Activated CD4-positive, alpha-beta T cell treated with anti-CD3 and anti-CD28 coated beads for 36 hours (primary cell): ENCODE measurements around the gene ZIC5. TPM values are rescaled to one million over a fixed set of nuclear protein-coding genes. Genes with fewer than 3 reads are reported as not detected.

Experiments used
- ATAC-seq: fragments of 200-7000 bp; cut with Tn5 transposase; one replicate; pipeline ENCODE4 v1.10.0; 2021; ENCODE audit warnings: mild to moderate bottlenecking, moderate library complexity
- CTCF ChIA-PET: fragments of 350-600 bp; sonication (Branson Sonifier 250); formaldehyde crosslinking; loops from one replicate; lab custom pipeline; 2021; ENCODE audit warnings: antibody characterized with exemption; lab: Charles Lee
- POLR2A ChIA-PET: fragments of 350-600 bp; sonication (Branson Sonifier 250); formaldehyde crosslinking; loops from one replicate; lab custom pipeline; 2021; ENCODE audit warnings: antibody characterized with exemption, inconsistent platforms; lab: Charles Lee
- DNase-seq: peaks from one replicate; pipeline ENCODE4 v3.0.0-alpha.2; 2020
- H3K27ac Mint-ChIP-seq: one replicate; pipeline ENCODE4 v1.8.0; 2021; ENCODE audit warnings: mixed read lengths
- H3K27me3 Mint-ChIP-seq: one replicate; pipeline ENCODE4 v1.8.0; 2021; ENCODE audit warnings: mixed read lengths
- H3K36me3 Mint-ChIP-seq: one replicate; pipeline ENCODE4 v1.8.0; 2021; ENCODE audit warnings: low read depth, mixed read lengths
- H3K4me1 Mint-ChIP-seq: one replicate; pipeline ENCODE4 v1.8.0; 2021; ENCODE audit warnings: mixed read lengths
- H3K4me3 Mint-ChIP-seq: one replicate; pipeline ENCODE4 v1.8.0; 2021; ENCODE audit warnings: mild to moderate bottlenecking, moderate library complexity, mixed read lengths
- H3K9me3 Mint-ChIP-seq: one replicate; pipeline ENCODE4 v1.8.0; 2021; ENCODE audit warnings: low read depth, mixed read lengths
- intact Hi-C, 2 experiments: fragments of 100-400 bp; cut with DNase I in 1 of 2; cut with micrococcal nuclease in 1 of 2; formaldehyde crosslinking; loops; one replicate each; pipeline versions ENCODE4 v1.14.2 to v1.15.1; 2022 to 2024; cut with DNase I, micrococcal nuclease
- total RNA-seq, 2 experiments: library from RNA; stranded (reverse); gene quantifications; one replicate each; pipeline ENCODE4 v1.2.3, GENCODE V29; 2021

Gene ZIC5
- total RNA-seq, 2 experiments from 2014 or later: not detected

GRCh38 chr13:99992949-99993351 lies 21.4 kb upstream of the ZIC5 start:
- CTCF ChIA-PET: interaction anchor here (0.6 to 1.1 kb wide), 4 partner anchors 11 to 522 kb away, joined by 3 to 5 read pairs (median 4); partner anchors contain the start of gene ZIC2
- Mint-ChIP-seq H3K9me3 (peaks cover 2% of the 10 kb centered on the region), H3K36me3 (peaks cover 2% of the 10 kb centered on the region), H3K4me3 (no peak overlapping the region), H3K4me1 (peaks cover 30% of the 10 kb centered on the region), H3K27ac (no peak overlapping the region), H3K27me3 (peaks cover 81% of the 10 kb centered on the region)
- no peak for ATAC-seq
- intact Hi-C loops: loop anchor here (2.0 to 5.0 kb wide), 4 partner anchors 14 to 519 kb away; no protein-coding TSS in a partner anchor
- no peak for DNase-seq
- POLR2A ChIA-PET: no interaction called here

- H3K4me3 Mint-ChIP-seq: no peak overlapping the region
Observed at GRCh38 chr13:99991828-99992775, 20.5 kb upstream of the ZIC5 start.

GRCh38 chr13:99991013-99991827 lies 19.7 kb upstream of the ZIC5 start:
- DNase-seq: no peak
- H3K9me3 Mint-ChIP-seq: peaks cover 2% of the 10 kb centered on the region
- peaks cover 89% of the 10 kb centered on the region for H3K27me3 Mint-ChIP-seq
- H3K36me3 Mint-ChIP-seq: no peaks in the 10 kb centered on the region
- H3K4me1 Mint-ChIP-seq: peaks cover 26% of the 10 kb centered on the region
- no peak overlapping the region for H3K4me3 Mint-ChIP-seq
- intact Hi-C loops: loop anchor here (2.0 to 5.0 kb wide), 4 partner anchors 14 to 521 kb away; no protein-coding TSS in a partner anchor
- POLR2A ChIA-PET: no interaction called here
- CTCF ChIA-PET: interaction anchor here (0.8 to 1.3 kb wide), 2 partner anchors 9 to 524 kb away, joined by 3 read pairs; no protein-coding TSS in a partner anchor
- no peak overlapping the region for H3K27ac Mint-ChIP-seq
- ATAC-seq: peak; percentile 24

More at GRCh38 chr13:99991828-99992775, 20.5 kb upstream of the ZIC5 start:
- DNase-seq (no peak), ATAC-seq (no peak)
- ChIA-PET POLR2A (no interaction called here), CTCF (interaction anchor here (0.6 to 1.3 kb wide), 8 partner anchors 10 to 558 kb away, joined by 3 to 5 read pairs (median 4); partner anchors contain the start of genes CLYBL and ZIC2)
- Mint-ChIP-seq H3K4me1 (peaks cover 30% of the 10 kb centered on the region), H3K27me3 (peaks cover 90% of the 10 kb centered on the region), H3K9me3 (peaks cover 2% of the 10 kb centered on the region), H3K27ac (no peak overlapping the region), H3K36me3 (peaks cover 2% of the 10 kb centered on the region)
- intact Hi-C loops: loop anchor here (2.0 to 5.0 kb wide), 5 partner anchors 13 to 520 kb away; no protein-coding TSS in a partner anchor

- Mint-ChIP-seq H3K36me3 (no peaks in the 10 kb centered on the region), H3K4me3 (peak overlapping the region; percentile 6), H3K4me1 (peaks cover 27% of the 10 kb centered on the region), H3K9me3 (peaks cover under 1% of the 10 kb centered on the region), H3K27me3 (peaks cover 86% of the 10 kb centered on the region), H3K27ac (no peak overlapping the region)
- DNase-seq: peak; percentile 31
- POLR2A ChIA-PET: no interaction called here
- CTCF ChIA-PET: interaction anchor here (0.8 to 0.9 kb wide), 2 partner anchors 31 to 334 kb away, joined by 3 to 4 read pairs; no protein-coding TSS in a partner anchor
- peak; percentile 73 for ATAC-seq
- intact Hi-C loops: loop anchor here (2.0 to 5.0 kb wide), 4 partner anchors 14 to 522 kb away; no protein-coding TSS in a partner anchor
Observed at GRCh38 chr13:99990126-99990977, 18.8 kb upstream of the ZIC5 start.

GRCh38 chr13:99989276-99990125 lies 17.9 kb upstream of the ZIC5 start:
- Mint-ChIP-seq H3K9me3 (no peaks in the 10 kb centered on the region), H3K4me3 (no peak overlapping the region), H3K27ac (no peak overlapping the region), H3K36me3 (no peaks in the 10 kb centered on the region), H3K27me3 (peaks cover 83% of the 10 kb centered on the region), H3K4me1 (peaks cover 28% of the 10 kb centered on the region)
- ATAC-seq: no peak
- ChIA-PET POLR2A (no interaction called here), CTCF (interaction anchor here (0.8 to 0.9 kb wide), 2 partner anchors 30 to 333 kb away, joined by 3 to 4 read pairs; no protein-coding TSS in a partner anchor)
- intact Hi-C loops: loop anchor here (2.0 to 10.0 kb wide), 7 partner anchors 13 to 525 kb away; no protein-coding TSS in a partner anchor
- peak; percentile 15 for DNase-seq

GRCh38 chr13:99988529-99989275 lies 17.1 kb upstream of the ZIC5 start:
- intact Hi-C loops: loop anchor here in 1 of 2 experiments (10.0 kb wide), 3 partner anchors 94 to 526 kb away; no protein-coding TSS in a partner anchor
- ChIA-PET CTCF (no interaction called here), POLR2A (no interaction called here)
- Mint-ChIP-seq H3K4me1 (peaks cover 35% of the 10 kb centered on the region), H3K36me3 (no peaks in the 10 kb centered on the region), H3K9me3 (no peaks in the 10 kb centered on the region), H3K4me3 (no peak overlapping the region), H3K27me3 (peaks cover 85% of the 10 kb centered on the region), H3K27ac (no peak overlapping the region)
- ATAC-seq (no peak), DNase-seq (peak; percentile 30)

- ATAC-seq (no peak), DNase-seq (no peak)
- Mint-ChIP-seq H3K27me3 (peaks cover 86% of the 10 kb centered on the region), H3K27ac (no peak overlapping the region), H3K4me1 (peaks cover 38% of the 10 kb centered on the region), H3K9me3 (no peaks in the 10 kb centered on the region), H3K4me3 (no peak overlapping the region), H3K36me3 (no peaks in the 10 kb centered on the region)
- ChIA-PET POLR2A (no interaction called here), CTCF (interaction anchor here (0.6 to 1.7 kb wide), 3 partner anchors 13 to 331 kb away, joined by 3 to 6 read pairs (median 5); no protein-coding TSS in a partner anchor)
- intact Hi-C loops: loop anchor here (2.0 to 10.0 kb wide), 4 partner anchors 17 to 527 kb away; partner anchors contain the start of gene ZIC5 (in 1 of the 2)
Observed at GRCh38 chr13:99987154-99988019, 15.8 kb upstream of the ZIC5 start.

GRCh38 chr13:99986741-99987140 lies 15.2 kb upstream of the ZIC5 start:
- ATAC-seq (no peak), DNase-seq (peak; percentile 8)
- intact Hi-C loops: loop anchor here (2.0 to 10.0 kb wide), 4 partner anchors 16 to 528 kb away; partner anchors contain the start of gene ZIC5 (in 1 of the 2)
- Mint-ChIP-seq H3K27me3 (peaks cover 80% of the 10 kb centered on the region), H3K4me1 (peaks cover 35% of the 10 kb centered on the region), H3K4me3 (no peak overlapping the region), H3K27ac (no peak overlapping the region), H3K9me3 (no peaks in the 10 kb centered on the region), H3K36me3 (no peaks in the 10 kb centered on the region)
- ChIA-PET CTCF (interaction anchor here (1.4 to 1.7 kb wide), 2 partner anchors 12 to 330 kb away, joined by 5 to 6 read pairs; no protein-coding TSS in a partner anchor), POLR2A (no interaction called here)
